ENCODE data around the gene TRIM44.

DNA sequence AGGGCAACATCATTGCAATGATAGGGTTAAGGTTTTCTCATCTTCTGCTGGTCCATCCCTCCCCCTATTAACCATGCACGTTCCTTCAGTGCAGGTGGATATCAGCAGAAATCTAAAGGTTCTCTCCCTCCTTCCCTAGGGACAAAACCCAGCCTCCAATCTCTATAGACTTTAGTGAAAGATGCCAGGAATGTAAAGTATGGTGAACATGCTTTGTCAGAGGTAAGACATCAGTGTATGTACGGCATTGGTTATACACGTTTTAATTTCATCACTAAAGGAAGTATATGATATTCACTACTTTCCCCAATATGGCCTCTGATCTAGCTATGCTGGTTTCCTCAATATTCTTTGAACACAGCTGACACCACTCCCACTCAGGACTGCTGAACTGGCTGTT is 200.1 kb downstream of the TRIM44 start:
- no peak for TF ChIP-seq TAF1 (IDR thresholded peaks at IDR 0.05; ENCODE audit: borderline replicate concordance, low read depth, low read length)
- TF ChIP-seq POLR2AphosphoS5 (IDR thresholded peaks at IDR 0.05; ENCODE audit: low read depth, low read length): no peak

All from GM12892 (cell line).